Myocyte (in vitro differentiated cells): Measurements from ENCODE around the gene TOP3A. TPM values are rescaled to one million over a fixed set of nuclear protein-coding genes. Genes with fewer than 3 reads are reported as not detected.
A peak's percentile ranks its signal among the peaks of the same experiment; 100 is the strongest.

ENCODE experiments used
- DNase-seq: peaks from one replicate; pipeline ENCODE4 v3.0.0-alpha.2; 2012; ENCODE audit warnings: low read depth
- total RNA-seq: library from RNA; depleted of rRNA; stranded (reverse); fragments of >200 nt; gene quantifications from 2 replicates; pipeline ENCODE4 v1.2.3, GENCODE V29; 2014

TOP3A gene
- total RNA-seq, 1 donor from 2014 or later: 35.8 TPM

DNA sequence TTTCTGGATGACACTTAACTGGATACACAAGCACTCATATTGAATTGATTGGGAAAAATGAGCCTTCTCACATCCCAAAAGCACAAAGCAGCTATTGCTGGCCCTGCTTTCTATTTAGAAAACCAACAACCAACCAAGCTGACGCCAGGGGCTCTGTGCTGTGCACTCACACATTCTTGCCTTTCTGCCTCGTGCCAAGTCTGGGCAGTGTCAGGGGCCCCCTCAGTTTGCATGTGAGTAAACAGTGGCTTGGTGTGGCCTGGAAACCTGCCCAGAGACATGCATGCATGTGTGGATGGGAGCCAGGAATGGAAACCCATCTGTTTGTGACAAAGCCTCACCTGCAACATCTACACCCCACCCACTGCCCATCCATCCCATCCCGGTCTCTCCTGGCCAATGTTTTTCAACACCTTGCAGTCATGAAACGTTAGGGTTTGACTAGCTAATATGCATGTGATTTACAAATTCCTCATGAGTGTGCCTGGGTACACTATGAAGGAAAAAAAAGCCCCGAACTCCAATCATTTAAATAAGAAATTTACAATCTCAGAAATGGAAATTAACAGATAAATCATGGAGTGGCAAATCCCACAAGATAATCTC lies 33.9 kb downstream of the TOP3A start:
- DNase-seq: no peak

GRCh38 chr17:18280249-18280648 lies 34.5 kb downstream of the TOP3A start:
- no peak for DNase-seq

DNA sequence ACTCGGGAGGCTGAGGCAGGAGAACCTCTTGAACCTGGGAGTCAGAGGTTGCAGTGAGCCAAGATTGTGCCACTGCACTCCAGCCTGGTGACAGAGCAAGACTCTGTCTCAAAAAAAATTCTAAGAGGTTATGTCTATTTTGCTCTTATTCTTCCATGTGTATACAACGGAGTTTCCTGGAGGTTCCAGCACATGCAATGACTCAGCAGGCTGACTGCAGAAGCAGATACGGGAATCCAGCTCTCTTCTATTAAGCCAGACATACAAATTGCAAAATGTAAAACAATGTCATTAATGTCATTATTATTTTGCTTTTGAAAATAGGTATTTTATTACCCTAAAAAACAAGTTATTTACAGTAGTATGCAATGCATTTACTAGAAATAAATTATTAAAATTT lies 35.9 kb downstream of the TOP3A start:
- DNase-seq: no peak

- DNase-seq: peak; percentile 60
Measured at GRCh38 chr17:18277076-18277475, 37.7 kb downstream of the TOP3A start.

DNA sequence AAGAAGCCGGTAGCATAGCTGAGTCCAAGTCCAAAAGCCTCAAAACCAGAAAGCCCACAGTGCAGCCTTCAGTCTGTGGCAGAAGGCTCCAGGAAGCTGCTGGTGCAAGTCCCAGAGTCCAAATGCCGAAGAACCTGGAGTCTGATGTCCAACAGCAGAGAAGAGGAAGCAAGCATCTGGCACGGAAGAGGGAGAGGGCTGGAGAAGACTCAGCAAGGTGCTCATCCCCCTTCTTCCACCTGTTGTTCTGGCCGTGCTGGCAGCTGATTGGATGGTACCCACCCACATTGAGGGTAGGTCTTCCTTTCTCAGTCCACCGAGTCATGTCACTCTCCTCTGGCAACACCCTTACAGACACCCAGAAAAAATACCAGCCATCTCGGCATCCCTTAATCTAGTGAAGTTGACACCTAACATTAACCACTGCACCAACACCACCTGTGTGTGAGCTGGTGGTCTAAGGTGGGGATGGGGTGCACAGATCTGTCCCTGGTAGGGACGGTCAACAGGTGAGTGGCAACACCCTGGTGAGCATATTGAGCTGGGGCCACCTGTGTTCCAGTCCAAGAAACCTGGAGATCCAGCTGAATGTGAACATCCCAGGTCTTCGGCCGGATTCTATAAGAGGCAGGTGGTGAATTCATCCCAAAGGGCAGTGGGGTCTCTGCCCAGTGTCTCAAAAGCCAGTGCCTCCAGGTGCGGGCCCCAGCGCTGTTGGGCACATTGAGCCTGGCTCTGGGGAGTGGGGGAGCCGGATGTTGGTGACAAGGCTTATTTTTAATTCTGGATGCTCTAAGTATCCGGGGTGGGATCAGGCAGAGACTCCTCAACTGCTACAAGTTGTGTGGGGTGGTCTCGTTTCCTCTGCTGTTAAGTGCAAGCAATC lies 44.5 kb downstream of the TOP3A start:
- DNase-seq: peak; percentile 17

DNA sequence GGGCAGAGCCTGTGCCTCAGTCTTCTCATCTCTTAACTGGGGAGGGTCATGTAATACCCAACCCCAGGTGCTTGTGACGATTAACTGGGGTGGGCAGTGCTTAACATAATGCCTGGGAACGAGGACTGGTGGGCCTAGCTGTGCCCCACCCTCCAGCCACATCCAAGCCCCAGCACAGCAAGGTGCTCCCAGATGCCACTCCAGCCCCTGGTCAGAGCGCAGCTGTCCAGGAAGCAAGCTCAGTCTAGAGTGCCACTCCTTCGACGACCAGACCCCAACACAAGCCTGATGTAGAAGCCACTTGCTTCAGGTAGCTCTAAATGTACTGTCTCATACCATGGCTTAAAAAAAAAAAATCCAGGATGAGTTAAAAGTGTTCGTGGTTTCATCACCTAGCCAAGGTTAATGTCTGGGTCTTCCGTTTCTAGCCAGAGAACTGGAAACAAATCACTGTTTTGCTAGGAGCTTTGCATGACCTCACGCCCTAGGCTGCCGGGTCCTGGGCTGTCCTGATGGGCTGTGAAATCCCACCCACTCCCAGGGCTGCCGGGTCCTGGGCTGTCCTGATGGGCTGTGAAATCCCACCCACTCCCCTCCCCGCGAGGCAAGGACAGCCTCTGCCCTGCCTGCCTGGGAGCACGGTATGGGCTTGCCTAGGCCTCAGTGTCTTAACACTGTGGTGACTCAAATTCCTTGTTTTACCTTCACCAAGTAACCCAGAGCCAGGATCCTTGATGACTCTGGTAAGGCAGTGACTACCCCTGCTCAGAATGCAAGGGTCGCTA lies 46.7 kb downstream of the TOP3A start:
- DNase-seq: no peak

GRCh38 chr17:18267366-18267765 lies 47.4 kb downstream of the TOP3A start:
- no peak for DNase-seq

DNA sequence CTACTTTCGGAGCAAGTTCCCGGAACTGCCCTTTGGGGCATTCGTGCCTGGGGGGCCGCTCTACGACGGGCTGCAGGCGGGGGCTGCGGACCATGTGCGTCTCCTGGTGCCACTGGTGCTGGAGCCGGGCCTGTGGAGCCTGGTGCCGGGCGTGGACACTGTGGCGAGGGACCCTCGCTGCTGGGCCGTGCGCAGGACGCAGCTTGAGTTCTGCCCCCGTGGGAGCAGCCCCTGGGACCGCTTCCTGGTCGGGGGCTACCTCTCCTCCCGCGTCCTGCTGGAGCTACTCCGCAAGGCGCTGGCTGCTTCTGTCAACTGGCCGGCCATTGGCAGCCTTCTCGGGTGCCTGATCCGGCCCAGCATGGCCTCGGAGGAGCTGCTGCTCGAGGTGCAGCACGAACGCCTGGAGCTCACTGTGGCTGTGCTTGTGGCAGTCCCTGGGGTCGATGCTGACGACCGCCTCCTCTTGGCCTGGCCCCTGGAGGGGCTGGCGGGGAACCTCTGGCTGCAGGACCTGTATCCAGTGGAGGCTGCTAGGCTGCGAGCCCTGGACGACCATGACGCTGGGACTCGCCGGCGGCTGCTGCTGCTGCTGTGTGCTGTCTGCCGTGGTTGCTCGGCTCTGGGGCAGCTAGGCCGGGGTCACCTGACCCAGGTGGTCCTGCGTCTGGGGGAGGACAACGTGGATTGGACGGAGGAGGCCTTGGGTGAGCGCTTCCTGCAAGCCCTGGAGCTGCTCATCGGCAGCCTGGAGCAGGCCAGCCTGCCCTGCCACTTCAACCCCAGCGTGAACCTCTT lies 50.7 kb downstream of the TOP3A start:
- DNase-seq: no peak

GRCh38 chr17:18262641-18263040 lies 52.2 kb downstream of the TOP3A start:
- DNase-seq: no peak

DNA sequence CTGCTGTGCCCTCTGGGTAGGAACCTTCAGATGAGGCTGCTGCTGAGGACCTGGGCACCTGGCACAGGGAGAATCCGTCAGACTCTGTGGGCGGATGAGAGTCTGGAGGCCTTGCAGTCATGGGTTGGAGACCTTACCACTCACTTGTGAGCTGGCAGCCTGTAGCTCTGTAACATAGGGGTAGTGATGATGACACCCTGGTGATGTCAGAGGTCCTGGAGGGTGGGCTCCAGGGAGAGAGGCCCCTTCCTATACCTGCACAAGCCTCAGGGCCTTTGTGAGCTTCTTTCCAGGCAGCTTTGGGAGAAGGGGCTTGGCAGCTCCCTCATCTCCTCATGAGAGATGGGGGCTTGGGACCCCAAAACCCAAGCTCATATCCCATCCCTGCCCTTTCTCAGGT lies 52.7 kb downstream of the TOP3A start:
- DNase-seq: no peak

DNA sequence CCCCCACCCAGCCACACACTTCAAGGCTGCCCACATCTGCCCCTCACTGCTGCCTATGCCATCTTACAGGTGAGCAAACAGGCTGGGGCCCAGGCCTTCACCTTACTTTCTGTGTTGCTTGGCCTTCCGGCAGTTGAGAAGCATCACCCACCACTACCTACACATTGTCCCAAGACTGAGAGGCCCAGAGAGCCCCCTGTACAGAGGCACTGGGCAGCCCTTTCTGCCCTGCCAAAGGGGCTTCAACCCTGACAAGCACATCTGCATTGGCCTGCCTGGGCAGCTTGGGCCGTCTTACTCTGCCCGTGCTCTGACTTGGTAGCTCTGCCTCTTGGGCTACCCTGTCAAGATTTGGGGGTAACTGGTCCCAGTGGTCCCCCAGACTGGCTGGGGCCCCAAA lies 53.1 kb downstream of the TOP3A start:
- DNase-seq: no peak

GRCh38 chr17:18261146-18261515 lies 53.7 kb downstream of the TOP3A start:
- DNase-seq: peak; percentile 81

DNA sequence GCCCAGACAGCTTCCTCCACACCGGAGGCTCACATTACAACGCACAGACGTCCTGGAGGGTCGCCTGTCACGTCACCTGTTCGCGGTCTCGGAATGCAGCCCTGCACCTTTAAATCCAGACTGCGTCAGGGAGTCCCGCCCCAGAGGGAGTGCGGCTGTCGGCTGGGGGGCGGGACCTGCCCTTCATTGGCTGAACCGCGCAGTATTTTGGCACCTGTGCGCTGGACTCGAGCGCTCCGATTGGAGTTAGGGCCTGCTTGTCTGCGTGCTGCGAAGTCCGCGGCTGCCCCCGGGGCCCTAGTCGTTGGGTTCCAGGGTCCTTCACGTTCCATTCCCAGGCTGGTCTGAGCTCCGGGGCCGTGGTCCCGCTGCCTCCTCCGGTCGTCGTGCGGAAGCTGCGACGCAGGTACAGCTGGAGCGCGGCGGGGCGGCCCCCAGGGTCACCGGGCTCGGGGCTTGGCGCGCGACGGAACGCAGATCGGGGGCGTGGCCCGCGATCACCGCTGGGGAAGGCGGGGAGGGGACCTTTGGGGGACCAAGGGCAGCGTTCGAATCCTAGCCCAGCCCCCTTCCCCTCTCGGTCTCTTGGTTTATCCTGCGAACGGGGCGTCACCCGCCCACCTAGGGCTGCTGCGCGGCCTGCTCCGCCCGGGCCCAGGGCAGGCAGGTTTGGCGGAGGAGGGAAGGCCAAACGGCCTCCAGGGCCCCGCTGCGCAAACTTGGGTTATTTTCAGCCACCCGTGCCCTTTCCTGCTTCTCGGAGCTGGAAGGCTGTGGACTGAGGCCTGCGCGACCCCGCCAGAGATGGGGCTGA lies 54.3 kb downstream of the TOP3A start, which contains the start of gene MIEF2:
TSS of gene MIEF2 (plus strand) at position 331 of the 814 bp plus-strand sequence. CDS start 2,059 bp downstream, outside the sequence.
- DNase-seq: peak; percentile 96

DNA sequence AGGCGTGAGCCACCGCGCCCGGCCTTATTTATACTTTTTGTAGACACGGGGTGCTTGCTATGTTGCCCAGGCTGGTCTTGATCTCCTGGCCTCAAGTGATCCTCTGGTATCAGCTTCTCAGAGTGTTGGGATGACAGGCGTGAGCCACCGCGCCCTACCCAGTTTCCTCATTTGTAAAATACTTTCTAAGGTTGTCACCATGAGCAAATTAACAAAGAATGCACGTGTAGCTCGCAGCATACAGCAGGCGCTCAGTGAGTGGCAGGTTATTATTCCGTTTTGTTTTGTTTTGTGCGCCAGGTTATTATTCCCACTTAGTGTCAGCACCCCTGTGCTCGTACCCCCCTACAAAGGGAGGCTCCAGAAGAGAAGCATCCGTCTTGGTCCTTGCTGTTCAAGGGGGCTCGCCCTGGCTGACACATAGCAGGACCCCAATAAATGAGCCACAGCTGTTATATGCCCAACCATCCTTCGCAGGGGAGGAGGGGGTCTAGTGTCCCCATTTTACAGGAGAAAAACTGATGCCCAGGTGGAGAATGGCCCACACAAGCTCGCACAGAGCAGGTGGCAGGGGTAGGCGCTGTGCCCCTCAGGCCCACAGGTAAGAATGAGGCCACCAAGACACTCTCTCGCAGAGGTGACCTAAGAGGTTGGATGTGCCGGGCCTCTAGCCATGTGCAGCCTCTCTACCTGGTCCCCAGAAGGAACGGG lies 55.0 kb downstream of the TOP3A start:
- DNase-seq: peak; percentile 48

DNA sequence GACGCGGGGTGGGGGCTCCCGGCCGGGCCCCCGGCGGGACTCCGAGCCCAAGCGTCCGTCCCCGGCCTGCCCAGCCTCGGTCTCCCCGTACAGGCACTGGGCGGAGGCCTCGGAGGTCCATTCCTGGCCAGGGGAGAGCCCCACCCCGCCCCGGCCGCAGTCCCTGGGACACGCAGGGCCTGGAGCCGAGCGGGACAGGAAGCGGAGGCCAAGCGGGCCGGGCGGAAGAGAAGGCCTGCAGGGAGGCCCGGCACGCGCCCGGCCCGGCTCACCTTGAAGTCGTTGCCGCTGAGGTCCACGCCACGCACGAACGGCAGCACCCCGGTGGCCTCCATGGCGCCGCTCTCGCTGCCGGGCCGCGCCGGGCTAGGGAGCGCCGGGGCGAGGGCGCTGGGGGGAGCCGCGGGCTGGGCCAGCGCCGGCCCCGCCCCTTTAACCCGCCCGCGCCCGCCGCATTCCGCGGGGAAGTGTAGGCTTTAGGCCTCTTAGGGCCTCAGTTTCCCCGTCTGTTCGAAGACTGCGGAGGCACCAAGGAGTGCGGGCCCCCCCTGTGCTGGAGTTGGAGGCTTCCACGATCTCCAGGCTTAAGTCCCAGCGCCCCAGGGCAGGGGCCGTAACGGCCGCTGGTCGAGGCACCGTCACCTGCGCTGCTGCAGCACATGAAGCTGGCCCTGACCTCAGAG lies 56.3 kb downstream of the TOP3A start, which contains the start of gene FLII:
TSS of gene FLII (minus strand) at position 383 of the 683 bp plus-strand sequence. CDS start at position 335, 48 bp downstream.
- peak; percentile 66 for DNase-seq

- peak; percentile 89 for DNase-seq
Measured at GRCh38 chr17:18257982-18258355, 56.8 kb downstream of the TOP3A start.

DNA sequence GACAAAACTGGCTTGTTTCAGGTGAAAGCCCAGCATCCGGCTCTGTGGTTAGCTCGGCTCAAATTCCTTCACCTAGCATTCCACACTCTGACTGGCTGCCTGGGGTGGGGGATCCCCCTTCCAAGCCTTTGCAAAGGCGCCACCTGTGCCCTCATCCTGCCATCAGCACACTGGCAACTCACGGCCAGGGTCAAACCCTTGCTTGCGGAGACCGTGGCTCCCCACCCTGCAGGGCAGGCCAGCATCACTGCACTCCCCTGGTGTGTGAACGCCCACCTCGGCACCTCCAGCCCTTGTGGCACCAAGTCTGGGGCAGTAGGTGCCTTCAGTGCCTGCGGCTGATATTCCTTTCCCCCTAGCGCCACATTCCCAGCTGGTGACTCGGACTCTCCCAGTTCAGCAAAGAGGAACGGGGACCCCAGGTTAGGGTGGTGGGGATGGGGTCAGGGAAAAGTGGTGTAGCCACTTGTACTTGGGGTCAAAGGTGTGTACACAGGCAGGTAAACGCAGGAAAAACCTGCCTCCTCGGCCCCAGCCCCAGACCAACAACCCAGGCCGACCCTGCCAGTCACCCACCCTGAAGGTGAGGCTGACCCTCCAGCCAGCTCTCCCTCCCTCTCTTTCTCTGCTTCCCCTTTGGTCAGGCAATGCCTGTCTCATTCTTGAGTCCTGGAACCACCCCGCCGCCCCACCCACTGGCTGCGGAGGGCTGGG lies 57.4 kb downstream of the TOP3A start:
- peak; percentile 11 for DNase-seq

- no peak for DNase-seq
Measured at GRCh38 chr17:18256776-18257175, 58.0 kb downstream of the TOP3A start.
